Thyroid gland (tissue), 4 donors: ENCODE data around the gene ALAS1. TPM values are rescaled to one million over a fixed set of nuclear protein-coding genes. Genes with fewer than 3 reads are reported as not detected.

ENCODE experiments used
- DNase-seq, 2 donors: peaks; one replicate each; pipeline ENCODE4 v3.0.0-alpha.2; 2019
- H3K27ac ChIP-seq, 3 donors: fragments of 200-600 bp; sonication (generic); 1 replicate in 2 of 3; 2 replicates in 1 of 3; pipeline ENCODE4 v1.5.1; 2016 to 2019; ENCODE audit warnings: mild to moderate bottlenecking in 1 of 3, moderate library complexity in 1 of 3
- H3K27me3 ChIP-seq: fragments of 200-600 bp; sonication (generic); one replicate; pipeline ENCODE4 v1.5.1; 2019
- H3K36me3 ChIP-seq, 2 donors: fragments of 200-600 bp; sonication (generic); one replicate each; pipeline ENCODE4 v1.5.1; 2016 to 2019
- H3K4me1 ChIP-seq, 2 donors: fragments of 200-600 bp; sonication (generic); one replicate each; pipeline ENCODE4 v1.5.1; 2017 to 2019
- H3K4me3 ChIP-seq, 3 donors: fragments of 200-600 bp; sonication (generic); replicated peaks in 1 of 3; 1 replicate in 2 of 3; 2 replicates in 1 of 3; pipeline ENCODE4 v1.5.1; 2016; ENCODE audit warnings: mild to moderate bottlenecking in 1 of 3
- H3K9me3 ChIP-seq: fragments of 200-600 bp; sonication (generic); one replicate; pipeline ENCODE4 v1.5.1; 2017
- CTCF ChIP-seq, 6 experiments: fragments of 200-600 bp in 3 of 6; fragments of 450-650 bp in 3 of 6; sonication (generic) in 3 of 6; IDR thresholded peaks; one replicate each; pipeline ENCODE4 v1.5.1; 2016 to 2019; ENCODE audit warnings: antibody characterized with exemption in 6 of 6, mild to moderate bottlenecking in 2 of 6, inconsistent platforms in 1 of 6, moderate library complexity in 1 of 6
- POLR2A ChIP-seq, 2 donors: fragments of 450-650 bp; IDR thresholded peaks; one replicate each; pipeline ENCODE4 v1.6.1; 2017; ENCODE audit warnings: antibody characterized with exemption in 2 of 2, mild to moderate bottlenecking in 2 of 2, moderate library complexity in 1 of 2
- WGBS, 2 donors: methylation state at CpG; one replicate each; pipeline ENCODE4 v1.1.5; 2017; 5-methylcytosine and 5-hydroxymethylcytosine counted together
- intact Hi-C: fragments of 100-400 bp; cut with DNase I; formaldehyde crosslinking; loops from one replicate; pipeline ENCODE4 v1.15.1; 2023
- total RNA-seq, 4 donors: library from RNA; depleted of rRNA; stranded (reverse); fragments of >200 nt; gene quantifications; one replicate each; pipeline ENCODE4 v1.2.3, GENCODE V29; 2016

Gene ALAS1
- total RNA-seq, 4 donors from 2014 or later = 27.7 to 51.9 (median 45.9) TPM

GRCh38 chr3:52254608-52255007 is 56.6 kb downstream of the ALAS1 start:
- no peak for DNase-seq
- intact Hi-C loops = no loop called here
- H3K36me3 ChIP-seq = peaks cover 73% of the 10 kb centered on the region in 2 donors
- H3K27me3 ChIP-seq = no peaks in the 10 kb centered on the region
- no peak overlapping the region for H3K27ac ChIP-seq
- H3K9me3 ChIP-seq = no peaks in the 10 kb centered on the region
- H3K4me3 ChIP-seq = no peak overlapping the region
- no peak for TF ChIP-seq POLR2A (IDR thresholded peaks at IDR 0.05)
- peaks cover 0 to 4% of the 10 kb centered on the region in 2 donors for H3K4me1 ChIP-seq
- WGBS, 2 donors = 88 to 89% methylated on average over 9 of the region's 9 CpGs

- TF ChIP-seq CTCF (IDR thresholded peaks at IDR 0.05) (no peak), POLR2A (IDR thresholded peaks at IDR 0.05) (no peak)
- Histone ChIP-seq H3K36me3 (peaks cover 88 to 89% of the 10 kb centered on the region in 2 donors), H3K27me3 (no peaks in the 10 kb centered on the region), H3K27ac (no peak overlapping the region), H3K4me1 (no peaks in the 10 kb centered on the region), H3K4me3 (no peak overlapping the region), H3K9me3 (no peaks in the 10 kb centered on the region)
- no peak for DNase-seq
- intact Hi-C loops = no loop called here
- 92 to 98% methylated on average over 3 of the region's 3 CpGs for WGBS, 2 donors
Observed at GRCh38 chr3:52256159-52256558, 58.2 kb downstream of the ALAS1 start.

GRCh38 chr3:52256622-52257021 is 58.7 kb downstream of the ALAS1 start:
- H3K36me3 ChIP-seq = peaks cover 89 to 92% of the 10 kb centered on the region in 2 donors
- no peaks in the 10 kb centered on the region for H3K4me1 ChIP-seq
- whole genome bisulfite sequencing, 2 donors = 87 to 89% methylated on average over 4 of the region's 4 CpGs

GRCh38 chr3:52257911-52258310 is 60.0 kb downstream of the ALAS1 start:
- TF ChIP-seq CTCF (IDR thresholded peaks at IDR 0.05) (no peak), POLR2A (IDR thresholded peaks at IDR 0.05) (no peak)
- Histone ChIP-seq H3K9me3 (no peaks in the 10 kb centered on the region), H3K27me3 (no peaks in the 10 kb centered on the region), H3K4me1 (no peaks in the 10 kb centered on the region), H3K27ac (no peak overlapping the region), H3K36me3 (peaks cover 92 to 99% of the 10 kb centered on the region in 2 donors), H3K4me3 (no peak overlapping the region)
- WGBS, 2 donors = 88 to 93% methylated on average over 4 of the region's 4 CpGs
- intact Hi-C loops = no loop called here
- no peak for DNase-seq

More at GRCh38 chr3:52256622-52257021, 58.7 kb downstream of the ALAS1 start:
- DNase-seq = no peak
- Histone ChIP-seq H3K9me3 (no peaks in the 10 kb centered on the region), H3K27me3 (no peaks in the 10 kb centered on the region), H3K4me3 (no peak overlapping the region), H3K27ac (no peak overlapping the region)
- no peak for TF ChIP-seq CTCF (IDR thresholded peaks at IDR 0.05)
- TF ChIP-seq POLR2A (IDR thresholded peaks at IDR 0.05) = no peak
- intact Hi-C loops = no loop called here

- H3K9me3 ChIP-seq = no peaks in the 10 kb centered on the region
- TF ChIP-seq CTCF (IDR thresholded peaks at IDR 0.05) = no peak
- no peak for TF ChIP-seq POLR2A (IDR thresholded peaks at IDR 0.05)
- intact Hi-C loops = no loop called here
- H3K27me3 ChIP-seq = no peaks in the 10 kb centered on the region
- H3K36me3 ChIP-seq = peaks cover 89 to 97% of the 10 kb centered on the region in 2 donors
- no peaks in the 10 kb centered on the region for H3K4me1 ChIP-seq
- WGBS, 2 donors = 73 to 82% methylated on average over 1 of the region's 1 CpG
- no peak overlapping the region for H3K27ac ChIP-seq
- no peak for DNase-seq
- no peak overlapping the region for H3K4me3 ChIP-seq
Observed at GRCh38 chr3:52259035-52259434, 61.1 kb downstream of the ALAS1 start.

GRCh38 chr3:52259448-52259847 is 61.5 kb downstream of the ALAS1 start:
- Histone ChIP-seq H3K4me1 (no peaks in the 10 kb centered on the region), H3K9me3 (no peaks in the 10 kb centered on the region), H3K27me3 (no peaks in the 10 kb centered on the region), H3K36me3 (peaks cover 89 to 96% of the 10 kb centered on the region in 2 donors), H3K27ac (no peak overlapping the region), H3K4me3 (no peak overlapping the region)
- TF ChIP-seq CTCF (IDR thresholded peaks at IDR 0.05) (no peak), POLR2A (IDR thresholded peaks at IDR 0.05) (no peak)
- DNase-seq = no peak
- WGBS, 2 donors = 91 to 94% methylated on average over 4 of the region's 4 CpGs
- intact Hi-C loops = no loop called here
